Measurements from ENCODE around the gene PAX5.
A peak's percentile ranks its signal among the peaks of the same experiment; 100 is the strongest.
"Not testable (repeated sequence)": the region's sequence is repeated elsewhere in the genome, so short reads cannot be mapped to it uniquely, and the experiment has no call there.

Gene PAX5

GRCh38 chr9:36874921-36875320, 159.1 kb downstream of the PAX5 start:
- in situ Hi-C loops (cut with HindIII; ENCODE audit: low pct_ligation_motif_present, low sequenced_read_pairs) = no loop called here
- peak; percentile 18 for DNase-seq

GRCh38 chr9:36874261-36874660, 159.8 kb downstream of the PAX5 start:
- in situ Hi-C loops (cut with HindIII; ENCODE audit: low pct_ligation_motif_present, low sequenced_read_pairs) = no loop called here
- H3K4me3 ChIP-seq (ENCODE audit: low read depth, low read length) = no peak overlapping the region
- no peak for TF ChIP-seq CTCF (IDR thresholded peaks at IDR 0.05; ENCODE audit: low read depth, low read length, missing control alignments)
- no peak for DNase-seq
- H3K27me3 ChIP-seq (replicated peaks) = peaks cover 24% of the 10 kb centered on the region
- H3K36me3 ChIP-seq (replicated peaks) = no peaks in the 10 kb centered on the region
- H3K27ac ChIP-seq = no peak overlapping the region

More at GRCh38 chr9:36874921-36875320, 159.1 kb downstream of the PAX5 start:
- H3K4me3 ChIP-seq (ENCODE audit: low read depth, low read length) = no peak overlapping the region
- H3K36me3 ChIP-seq (replicated peaks) = no peaks in the 10 kb centered on the region
- H3K27me3 ChIP-seq (replicated peaks) = peaks cover 25% of the 10 kb centered on the region
- no peak for TF ChIP-seq CTCF (IDR thresholded peaks at IDR 0.05; ENCODE audit: low read depth, low read length, missing control alignments)
- no peak overlapping the region for H3K27ac ChIP-seq

- in situ Hi-C loops (cut with HindIII; ENCODE audit: low pct_ligation_motif_present, low sequenced_read_pairs) = no loop called here
Observed at GRCh38 chr9:36873247-36873875, 160.7 kb downstream of the PAX5 start.

GRCh38 chr9:36872641-36873040, 161.4 kb downstream of the PAX5 start:
- H3K27me3 ChIP-seq (replicated peaks) = peaks cover 34% of the 10 kb centered on the region
- H3K27ac ChIP-seq = no peak overlapping the region
- no peak overlapping the region for H3K4me3 ChIP-seq (ENCODE audit: low read depth, low read length)
- in situ Hi-C loops (cut with HindIII; ENCODE audit: low pct_ligation_motif_present, low sequenced_read_pairs) = no loop called here
- TF ChIP-seq CTCF (IDR thresholded peaks at IDR 0.05; ENCODE audit: low read depth, low read length, missing control alignments) = no peak
- no peaks in the 10 kb centered on the region for H3K36me3 ChIP-seq (replicated peaks)
- no peak for DNase-seq

More at GRCh38 chr9:36873247-36873875, 160.7 kb downstream of the PAX5 start:
- Histone ChIP-seq H3K27ac (no peak overlapping the region), H3K36me3 (replicated peaks) (no peaks in the 10 kb centered on the region), H3K4me3 (ENCODE audit: low read depth, low read length) (no peak overlapping the region), H3K27me3 (replicated peaks) (peaks cover 28% of the 10 kb centered on the region)
- DNase-seq = peak; percentile 29
- peak; percentile 96 for TF ChIP-seq CTCF (IDR thresholded peaks at IDR 0.05; ENCODE audit: low read depth, low read length, missing control alignments)

GRCh38 chr9:36871606-36872005, 162.5 kb downstream of the PAX5 start:
- no peak overlapping the region for H3K27ac ChIP-seq
- H3K27me3 ChIP-seq (replicated peaks) = peaks cover 33% of the 10 kb centered on the region
- no peak overlapping the region for H3K4me3 ChIP-seq (ENCODE audit: low read depth, low read length)
- no peak for TF ChIP-seq CTCF (IDR thresholded peaks at IDR 0.05; ENCODE audit: low read depth, low read length, missing control alignments)
- in situ Hi-C loops (cut with HindIII; ENCODE audit: low pct_ligation_motif_present, low sequenced_read_pairs) = no loop called here
- DNase-seq = no peak
- no peaks in the 10 kb centered on the region for H3K36me3 ChIP-seq (replicated peaks)

GRCh38 chr9:36870960-36871359, 163.1 kb downstream of the PAX5 start:
- Histone ChIP-seq H3K27ac (no peak overlapping the region), H3K27me3 (replicated peaks) (peaks cover 31% of the 10 kb centered on the region), H3K4me3 (ENCODE audit: low read depth, low read length) (no peak overlapping the region), H3K36me3 (replicated peaks) (no peaks in the 10 kb centered on the region)
- DNase-seq = no peak
- no peak for TF ChIP-seq CTCF (IDR thresholded peaks at IDR 0.05; ENCODE audit: low read depth, low read length, missing control alignments)
- in situ Hi-C loops (cut with HindIII; ENCODE audit: low pct_ligation_motif_present, low sequenced_read_pairs) = no loop called here

GRCh38 chr9:36869605-36870004, 164.5 kb downstream of the PAX5 start:
- DNase-seq; in situ Hi-C loops (cut with HindIII; ENCODE audit: low pct_ligation_motif_present, low sequenced_read_pairs); H3K4me3 ChIP-seq (ENCODE audit: low read depth, low read length); H3K27ac ChIP-seq; H3K36me3 ChIP-seq (replicated peaks): not testable (repeated sequence)
- H3K27me3 ChIP-seq (replicated peaks) = peaks cover 34% of the 10 kb centered on the region
